ENCODE results near the gene PRKCD.

PRKCD gene

GRCh38 chr3:53239800-53240199 is 78.8 kb downstream of the PRKCD start:
- no peak overlapping the region for H3K4me3 ChIP-seq (ENCODE audit: low read length in 2 of 2)
- no peaks in the 10 kb centered on the region for H3K9me3 ChIP-seq (ENCODE audit: control insufficient read depth in 2 of 2, low read length in 2 of 2)
- H3K4me1 ChIP-seq (ENCODE audit: control insufficient read depth in 2 of 2, insufficient read depth in 2 of 2, low read length in 2 of 2), result peaks cover 26 to 43% of the 10 kb centered on the region in 2 donors
- no peak overlapping the region for H3K27ac ChIP-seq (ENCODE audit: low read depth in 2 of 2, low read length in 2 of 2)
- no peak overlapping the region for H3K9ac ChIP-seq (ENCODE audit: low read depth in 1 of 2, low read length in 2 of 2)
- peaks cover 18 to 51% of the 10 kb centered on the region in 2 donors for H3K36me3 ChIP-seq (ENCODE audit: control insufficient read depth in 2 of 2, insufficient read depth in 2 of 2, low read length in 2 of 2)
- no peaks in the 10 kb centered on the region for H3K27me3 ChIP-seq (ENCODE audit: control insufficient read depth in 2 of 2, insufficient read depth in 2 of 2, low read length in 2 of 2)

GRCh38 chr3:53240989-53241972 is 80.3 kb downstream of the PRKCD start:
- peaks cover 18 to 44% of the 10 kb centered on the region in 2 donors for H3K36me3 ChIP-seq (ENCODE audit: control insufficient read depth in 2 of 2, insufficient read depth in 2 of 2, low read length in 2 of 2)
- H3K4me3 ChIP-seq (ENCODE audit: low read length in 2 of 2), result no peak overlapping the region
- H3K9ac ChIP-seq (ENCODE audit: low read depth in 1 of 2, low read length in 2 of 2), result no peak overlapping the region
- no peaks in the 10 kb centered on the region for H3K27me3 ChIP-seq (ENCODE audit: control insufficient read depth in 2 of 2, insufficient read depth in 2 of 2, low read length in 2 of 2)
- H3K27ac ChIP-seq (ENCODE audit: low read depth in 2 of 2, low read length in 2 of 2), result no peak overlapping the region
- no peaks in the 10 kb centered on the region for H3K9me3 ChIP-seq (ENCODE audit: control insufficient read depth in 2 of 2, low read length in 2 of 2)
- H3K4me1 ChIP-seq (ENCODE audit: control insufficient read depth in 2 of 2, insufficient read depth in 2 of 2, low read length in 2 of 2), result peaks cover 21 to 38% of the 10 kb centered on the region in 2 donors

GRCh38 chr3:53242155-53242554 is 81.1 kb downstream of the PRKCD start:
- Histone ChIP-seq H3K27ac (ENCODE audit: low read depth in 2 of 2, low read length in 2 of 2) (no peak overlapping the region), H3K9ac (ENCODE audit: low read depth in 1 of 2, low read length in 2 of 2) (no peak overlapping the region), H3K9me3 (ENCODE audit: control insufficient read depth in 2 of 2, low read length in 2 of 2) (no peaks in the 10 kb centered on the region), H3K27me3 (ENCODE audit: control insufficient read depth in 2 of 2, insufficient read depth in 2 of 2, low read length in 2 of 2) (no peaks in the 10 kb centered on the region), H3K4me3 (ENCODE audit: low read length in 2 of 2) (no peak overlapping the region), H3K4me1 (ENCODE audit: control insufficient read depth in 2 of 2, insufficient read depth in 2 of 2, low read length in 2 of 2) (peaks cover 14 to 30% of the 10 kb centered on the region in 2 donors), H3K36me3 (ENCODE audit: control insufficient read depth in 2 of 2, insufficient read depth in 2 of 2, low read length in 2 of 2) (peaks cover 18 to 39% of the 10 kb centered on the region in 2 donors)

Measured in mucosa of rectum (tissue), 2 donors.